Uterus (tissue), 4 donors: ENCODE results near the gene ZFYVE28. TPM values are rescaled to one million over a fixed set of nuclear protein-coding genes. Genes with fewer than 3 reads are reported as not detected.
A peak's percentile ranks its signal among the peaks of the same experiment; 100 is the strongest.

Source experiments
- DNase-seq, 2 donors: peaks; one replicate each; pipeline ENCODE4 v3.0.0-alpha.2; 2019 to 2020
- H3K27ac ChIP-seq, 2 donors: fragments of 200-600 bp; sonication (generic); 1 replicate in 1 of 2; 2 replicates in 1 of 2; pipeline ENCODE4 v1.5.1; 2016 to 2018
- H3K27me3 ChIP-seq, 2 donors: fragments of 200-600 bp; sonication (generic); one replicate each; pipeline ENCODE4 v1.5.1; 2018 to 2019; ENCODE audit warnings: control low read depth in 1 of 2
- H3K36me3 ChIP-seq, 2 donors: fragments of 200-600 bp; sonication (generic); one replicate each; pipeline ENCODE4 v1.5.1; 2019; ENCODE audit warnings: control low read depth in 1 of 2
- H3K4me1 ChIP-seq, 2 donors: fragments of 200-600 bp; sonication (generic); one replicate each; pipeline ENCODE4 v1.5.1; 2018 to 2019; ENCODE audit warnings: control low read depth in 1 of 2
- H3K4me3 ChIP-seq, 2 donors: fragments of 200-600 bp; sonication (generic); 1 replicate in 1 of 2; 2 replicates in 1 of 2; pipeline ENCODE4 v1.5.1; 2018 to 2019; ENCODE audit warnings: mild to moderate bottlenecking in 1 of 2
- H3K9me3 ChIP-seq, 2 donors: fragments of 200-600 bp; sonication (generic); one replicate each; pipeline ENCODE4 v1.5.1; 2019; ENCODE audit warnings: control low read depth in 1 of 2
- CTCF ChIP-seq, 4 experiments: fragments of 200-600 bp in 2 of 4; fragments of 450-650 bp in 2 of 4; sonication (generic) in 2 of 4; IDR thresholded peaks; one replicate each; pipeline ENCODE4 v1.5.1; 2016 to 2019; ENCODE audit warnings: antibody characterized with exemption in 4 of 4, mild to moderate bottlenecking in 2 of 4, moderate library complexity in 1 of 4
- POLR2A ChIP-seq, 2 donors: fragments of 450-650 bp; IDR thresholded peaks; one replicate each; pipeline ENCODE4 v1.6.1; 2016; ENCODE audit warnings: antibody characterized with exemption in 2 of 2, mild to moderate bottlenecking in 1 of 2, moderate library complexity in 1 of 2
- intact Hi-C: fragments of 100-400 bp; cut with DNase I; formaldehyde crosslinking; loops from one replicate; pipeline ENCODE4 v1.15.1; 2023; ENCODE audit warnings: low total_unique reads
- total RNA-seq, 4 donors: library from RNA; depleted of rRNA in 3 of 4; stranded (reverse); fragments of >200 nt in 3 of 4; gene quantifications; one replicate each; pipeline versions ENCODE4 v1.1.0 to v1.2.4, GENCODE V29; 2014 to 2023
- donor health status: DM: yes; HTN: yes; CAD: no.

The ZFYVE28 gene
- total RNA-seq, 4 donors from 2014 or later = 5.4 to 16.7 (median 13.4) TPM

GRCh38 chr4:2256781-2257191, 161.7 kb downstream of the ZFYVE28 start:
- intact Hi-C loops = no loop called here
- H3K27me3 ChIP-seq = no peaks in the 10 kb centered on the region
- H3K4me3 ChIP-seq = no peak overlapping the region
- no peaks in the 10 kb centered on the region for H3K9me3 ChIP-seq
- H3K27ac ChIP-seq = peak overlapping the region; percentile 89 to 93
- DNase-seq = peak; percentile 58 to 70
- H3K4me1 ChIP-seq = peaks cover 9 to 55% of the 10 kb centered on the region in 2 donors
- H3K36me3 ChIP-seq = no peaks in the 10 kb centered on the region
- TF ChIP-seq CTCF (IDR thresholded peaks at IDR 0.05) (no peak), POLR2A (IDR thresholded peaks at IDR 0.05) (no peak)

GRCh38 chr4:2256156-2256731, 162.2 kb downstream of the ZFYVE28 start:
- Histone ChIP-seq H3K4me1 (peaks cover 9 to 55% of the 10 kb centered on the region in 2 donors), H3K36me3 (no peaks in the 10 kb centered on the region), H3K4me3 (no peak overlapping the region), H3K27ac (peak overlapping the region; percentile 89 to 93), H3K27me3 (no peaks in the 10 kb centered on the region), H3K9me3 (no peaks in the 10 kb centered on the region)
- no peak for TF ChIP-seq POLR2A (IDR thresholded peaks at IDR 0.05)
- no peak for TF ChIP-seq CTCF (IDR thresholded peaks at IDR 0.05)
- peak; percentile 43 to 50 for DNase-seq
- intact Hi-C loops = no loop called here

- Histone ChIP-seq H3K27me3 (no peaks in the 10 kb centered on the region), H3K4me3 (no peak overlapping the region), H3K27ac (peak overlapping the region; percentile 89 to 93), H3K9me3 (no peaks in the 10 kb centered on the region), H3K36me3 (no peaks in the 10 kb centered on the region), H3K4me1 (peaks cover 9 to 54% of the 10 kb centered on the region in 2 donors)
- peak; percentile 59 to 63 for DNase-seq
- intact Hi-C loops = no loop called here
- TF ChIP-seq CTCF (IDR thresholded peaks at IDR 0.05) (no peak), POLR2A (IDR thresholded peaks at IDR 0.05) (peak in 1 of 2 donors; percentile 3)
Observed at GRCh38 chr4:2255501-2256155, 162.8 kb downstream of the ZFYVE28 start.

GRCh38 chr4:2254665-2255500, 163.6 kb downstream of the ZFYVE28 start:
- H3K4me1 ChIP-seq = peaks cover 9 to 47% of the 10 kb centered on the region in 2 donors
- TF ChIP-seq CTCF (IDR thresholded peaks at IDR 0.05) = no peak
- H3K36me3 ChIP-seq = no peaks in the 10 kb centered on the region
- no peaks in the 10 kb centered on the region for H3K27me3 ChIP-seq
- intact Hi-C loops = no loop called here
- no peaks in the 10 kb centered on the region for H3K9me3 ChIP-seq
- no peak overlapping the region for H3K4me3 ChIP-seq
- H3K27ac ChIP-seq = peak overlapping the region; percentile 89 to 93
- peak in 1 of 2 donors; percentile 13 for DNase-seq
